Suprapubic skin (tissue), 4 donors: Measurements from ENCODE around the gene KATNA1. TPM values are rescaled to one million over a fixed set of nuclear protein-coding genes. Genes with fewer than 3 reads are reported as not detected.
A peak's percentile ranks its signal among the peaks of the same experiment; 100 is the strongest.

Experiments
- DNase-seq, 2 donors: peaks; one replicate each; pipeline ENCODE4 v3.0.0-alpha.2; 2019; ENCODE audit warnings: low spot score in 2 of 2
- H3K27ac ChIP-seq: fragments of 200-600 bp; sonication (generic); one replicate; pipeline ENCODE4 v1.5.1; 2019
- H3K27me3 ChIP-seq: fragments of 200-600 bp; sonication (generic); one replicate; pipeline ENCODE4 v1.5.1; 2019
- H3K36me3 ChIP-seq: fragments of 200-600 bp; sonication (generic); one replicate; pipeline ENCODE4 v1.5.1; 2019
- H3K4me1 ChIP-seq: fragments of 200-600 bp; sonication (generic); one replicate; pipeline ENCODE4 v1.5.1; 2019
- H3K4me3 ChIP-seq: fragments of 200-600 bp; sonication (generic); one replicate; pipeline ENCODE4 v1.5.1; 2019; ENCODE audit warnings: mild to moderate bottlenecking
- H3K9me3 ChIP-seq: fragments of 200-600 bp; sonication (generic); one replicate; pipeline ENCODE4 v1.5.1; 2019
- CTCF ChIP-seq, 2 donors: fragments of 200-600 bp in 1 of 2; fragments of 450-650 bp in 1 of 2; sonication (generic) in 1 of 2; IDR thresholded peaks; one replicate each; pipeline ENCODE4 v1.5.1; 2016 to 2019; ENCODE audit warnings: antibody characterized with exemption in 2 of 2, mild to moderate bottlenecking in 1 of 2, moderate library complexity in 1 of 2
- EP300 ChIP-seq: sonication (generic); formaldehyde crosslinking; IDR thresholded peaks from one replicate; pipeline ENCODE4 v1.6.1; 2017; ENCODE audit warnings: antibody characterized with exemption
- POLR2A ChIP-seq, 2 donors: fragments of 450-650 bp; IDR thresholded peaks; one replicate each; pipeline ENCODE4 v1.6.1; 2017; ENCODE audit warnings: antibody characterized with exemption in 2 of 2, mild to moderate bottlenecking in 2 of 2, moderate library complexity in 2 of 2
- POLR2AphosphoS5 ChIP-seq, 3 donors: sonication (generic); formaldehyde crosslinking; IDR thresholded peaks; one replicate each; pipeline ENCODE4 v1.6.1; 2017; ENCODE audit warnings: antibody characterized with exemption in 3 of 3
- WGBS: methylation state at CpG from one replicate; pipeline ENCODE4 v1.1.5; 2018; 5-methylcytosine and 5-hydroxymethylcytosine counted together
- total RNA-seq, 4 donors: library from RNA; depleted of rRNA; stranded (reverse); fragments of >200 nt; gene quantifications; one replicate each; pipeline ENCODE4 v1.1.0, GENCODE V29; 2016

The KATNA1 gene
- total RNA-seq, 4 donors from 2014 or later = 11.7 to 34.4 (median 16.7) TPM

- Histone ChIP-seq H3K36me3 (peaks cover 34% of the 10 kb centered on the region), H3K9me3 (no peaks in the 10 kb centered on the region), H3K4me1 (no peaks in the 10 kb centered on the region), H3K27ac (no peak overlapping the region), H3K4me3 (no peak overlapping the region), H3K27me3 (no peaks in the 10 kb centered on the region)
- no peak for DNase-seq
- no peak for TF ChIP-seq POLR2AphosphoS5 (IDR thresholded peaks at IDR 0.05)
- TF ChIP-seq EP300 = no peak
- 95% methylated on average over 5 of the region's 5 CpGs for WGBS
These were observed 8.9 kb upstream of the KATNA1 start for GRCh38 chr6:149657441-149657840.

GRCh38 chr6:149651056-149651455 is 2.5 kb upstream of the KATNA1 start:
- Histone ChIP-seq H3K27ac (no peak overlapping the region), H3K9me3 (no peaks in the 10 kb centered on the region), H3K36me3 (no peaks in the 10 kb centered on the region), H3K27me3 (no peaks in the 10 kb centered on the region), H3K4me3 (no peak overlapping the region), H3K4me1 (peaks cover 27% of the 10 kb centered on the region)
- no peak for DNase-seq
- TF ChIP-seq POLR2A (IDR thresholded peaks at IDR 0.05) = no peak
- no peak for TF ChIP-seq EP300
- no peak for TF ChIP-seq POLR2AphosphoS5 (IDR thresholded peaks at IDR 0.05)
- no peak for TF ChIP-seq CTCF (IDR thresholded peaks at IDR 0.05)

GRCh38 chr6:149646599-149646998 is 1.9 kb downstream of the KATNA1 start:
- DNase-seq = no peak
- no peak overlapping the region for H3K27ac ChIP-seq
- peaks cover 28% of the 10 kb centered on the region for H3K4me1 ChIP-seq
- H3K27me3 ChIP-seq = no peaks in the 10 kb centered on the region
- H3K4me3 ChIP-seq = peak overlapping the region; percentile 86
- no peak for TF ChIP-seq CTCF (IDR thresholded peaks at IDR 0.05)
- no peak for TF ChIP-seq POLR2A (IDR thresholded peaks at IDR 0.05)
- TF ChIP-seq EP300 = no peak
- no peak for TF ChIP-seq POLR2AphosphoS5 (IDR thresholded peaks at IDR 0.05)
- no peaks in the 10 kb centered on the region for H3K36me3 ChIP-seq
- WGBS = 73% methylated on average over 3 of the region's 3 CpGs
- no peaks in the 10 kb centered on the region for H3K9me3 ChIP-seq

GRCh38 chr6:149642829-149643580 is 5.5 kb downstream of the KATNA1 start:
- H3K4me3 ChIP-seq = no peak overlapping the region
- H3K36me3 ChIP-seq = peaks cover 3% of the 10 kb centered on the region
- H3K4me1 ChIP-seq = peaks cover 20% of the 10 kb centered on the region
- H3K27me3 ChIP-seq = no peaks in the 10 kb centered on the region
- TF ChIP-seq POLR2A (IDR thresholded peaks at IDR 0.05) = no peak
- no peak for TF ChIP-seq EP300
- no peak for TF ChIP-seq POLR2AphosphoS5 (IDR thresholded peaks at IDR 0.05)
- no peak for TF ChIP-seq CTCF (IDR thresholded peaks at IDR 0.05)
- no peak for DNase-seq
- H3K27ac ChIP-seq = no peak overlapping the region
- 81% methylated on average over 1 of the region's 1 CpG for WGBS
- no peaks in the 10 kb centered on the region for H3K9me3 ChIP-seq

- TF ChIP-seq POLR2AphosphoS5 (IDR thresholded peaks at IDR 0.05) = no peak
- TF ChIP-seq EP300 = no peak
- no peak for TF ChIP-seq CTCF (IDR thresholded peaks at IDR 0.05)
- no peak for TF ChIP-seq POLR2A (IDR thresholded peaks at IDR 0.05)
- peaks cover 18% of the 10 kb centered on the region for H3K36me3 ChIP-seq
- H3K27ac ChIP-seq = no peak overlapping the region
- no peaks in the 10 kb centered on the region for H3K27me3 ChIP-seq
- WGBS = 66% methylated on average over 2 of the region's 2 CpGs
- no peak for DNase-seq
- H3K9me3 ChIP-seq = no peaks in the 10 kb centered on the region
- no peaks in the 10 kb centered on the region for H3K4me1 ChIP-seq
- H3K4me3 ChIP-seq = no peak overlapping the region
These were observed 12.4 kb downstream of the KATNA1 start for GRCh38 chr6:149636124-149636523.
